ENCODE measurements around the gene GNB3. TPM values are rescaled to one million over a fixed set of nuclear protein-coding genes. Genes with fewer than 3 reads are reported as not detected.

GNB3 gene
- total RNA-seq (2022; extraction: Qiagen RNA extraction) = 0.59 to 2.3 TPM (median 1.5 TPM) in 5 replicates

DNA sequence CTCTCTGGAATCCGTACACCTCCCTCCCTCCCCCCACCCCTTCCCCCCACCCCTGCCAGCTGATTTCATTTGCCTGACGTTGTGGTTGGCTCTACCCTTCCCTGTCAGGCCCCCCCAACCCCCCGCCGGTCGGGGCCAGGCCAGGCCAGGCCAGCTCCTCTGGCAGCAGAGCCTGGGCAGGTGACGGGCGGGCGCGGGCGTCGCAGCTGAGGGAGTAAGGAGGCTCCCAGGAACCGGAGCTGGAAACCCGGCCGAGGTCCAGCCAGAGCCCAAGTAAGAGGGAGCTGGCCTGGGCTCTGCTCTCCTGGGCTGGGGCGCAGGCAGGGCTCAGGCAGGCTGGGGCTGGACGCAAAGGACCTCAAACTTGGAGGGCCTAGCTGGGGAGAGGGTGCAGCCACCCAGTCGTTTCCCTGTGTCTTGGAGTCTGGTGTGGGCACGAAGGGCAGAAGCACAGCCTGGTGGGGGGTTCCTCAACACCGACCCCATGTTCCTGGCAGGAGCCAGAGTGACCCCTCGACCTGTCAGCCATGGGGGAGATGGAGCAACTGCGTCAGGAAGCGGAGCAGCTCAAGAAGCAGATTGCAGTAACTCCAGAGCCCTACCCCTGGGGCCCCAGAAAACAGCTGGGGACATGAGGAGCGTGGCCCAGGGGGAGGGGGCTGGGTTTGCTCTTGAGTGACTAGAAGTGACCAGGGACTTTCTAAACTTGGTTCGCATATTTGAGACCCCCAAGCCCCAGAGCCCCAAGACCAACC, at the start of gene GNB3:
Gene GNB3 (plus strand): TSS at position 165 of the 755 bp plus-strand sequence. CDS start 363 bp downstream, at position 528.

DNA sequence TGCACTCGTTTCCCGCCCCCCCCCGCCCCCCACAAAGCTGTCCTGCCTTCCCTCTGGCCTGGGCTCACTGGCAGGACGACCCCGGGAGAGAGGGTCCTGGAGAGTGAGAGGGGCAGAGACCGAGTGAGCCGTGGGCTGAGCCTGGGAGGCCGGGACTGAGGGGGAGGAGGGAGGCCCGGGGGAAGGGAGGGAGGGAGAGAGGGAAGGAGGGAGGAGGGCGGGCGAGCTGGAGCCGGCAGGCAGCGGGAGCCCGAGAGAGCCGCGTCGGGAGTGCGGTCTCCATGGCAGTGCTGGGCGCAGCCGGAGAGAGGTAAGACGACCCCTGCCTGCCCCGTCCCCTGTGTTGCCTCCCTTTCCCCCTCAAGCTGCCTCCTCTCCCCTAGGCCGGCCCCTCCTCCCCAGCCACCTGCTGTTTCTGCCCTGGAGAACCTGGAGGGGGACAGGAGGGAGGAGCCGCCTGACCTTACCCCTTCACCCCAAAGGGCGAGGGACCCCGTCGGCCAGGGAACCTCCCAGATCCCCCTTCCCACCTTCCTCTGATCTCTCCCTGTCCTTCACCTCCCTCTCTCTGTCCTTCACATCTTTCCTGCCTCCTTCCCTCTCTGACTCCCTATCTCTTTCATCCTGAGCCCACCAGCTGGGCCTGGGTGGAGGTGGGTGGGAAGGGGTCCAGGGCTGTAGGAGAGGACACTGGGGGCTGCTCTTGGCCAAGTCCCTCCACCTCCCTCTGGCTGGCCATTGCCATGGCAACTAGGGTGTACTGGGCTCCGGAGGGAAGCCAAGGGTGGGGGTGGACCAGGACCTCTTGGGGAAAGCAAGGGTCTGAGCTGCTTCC, 18.9 kb upstream of the GNB3 start, which contains the start of gene GPR162:
Gene GPR162 (plus strand): TSS at position 231 of the 835 bp plus-strand sequence. CDS start 2,078 bp downstream, outside the sequence.

DNA sequence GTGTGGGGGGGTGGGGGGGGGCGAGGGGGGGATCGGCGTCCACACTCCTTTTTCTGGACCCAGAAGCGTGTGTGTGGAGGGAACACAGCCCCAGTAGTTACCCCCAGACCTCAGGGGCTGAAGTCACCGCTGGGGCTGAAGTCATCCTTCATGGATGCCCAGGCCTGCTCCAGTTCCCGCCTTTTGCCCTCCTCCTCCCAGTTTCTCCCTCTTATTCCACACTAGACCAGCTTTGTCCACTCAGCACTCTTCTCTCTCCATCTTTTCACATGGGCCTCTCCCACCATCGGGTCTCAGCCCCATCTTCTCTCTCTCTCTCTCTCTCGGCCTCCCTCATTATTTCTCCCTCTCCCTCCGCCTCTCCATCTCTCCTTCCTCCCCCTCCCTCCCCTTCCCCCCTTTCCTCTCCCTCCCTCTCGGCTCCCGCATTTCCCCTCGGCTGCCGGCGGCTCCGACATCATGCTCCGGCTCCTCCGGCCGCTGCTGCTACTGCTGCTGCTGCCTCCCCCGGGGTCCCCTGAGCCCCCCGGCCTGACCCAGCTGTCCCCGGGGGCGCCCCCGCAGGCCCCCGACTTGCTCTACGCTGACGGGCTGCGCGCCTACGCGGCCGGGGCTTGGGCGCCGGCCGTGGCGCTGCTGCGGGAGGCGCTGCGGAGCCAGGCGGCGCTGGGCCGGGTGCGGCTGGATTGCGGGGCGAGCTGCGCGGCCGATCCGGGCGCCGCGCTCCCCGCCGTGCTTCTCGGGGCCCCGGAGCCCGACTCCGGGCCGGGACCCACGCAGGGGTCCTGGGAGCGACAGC, 12.5 kb upstream of the GNB3 start, which contains the start of gene P3H3:
Gene P3H3 (plus strand): TSS at position 426 of the 799 bp plus-strand sequence. CDS start 34 bp downstream, at position 460.

DNA sequence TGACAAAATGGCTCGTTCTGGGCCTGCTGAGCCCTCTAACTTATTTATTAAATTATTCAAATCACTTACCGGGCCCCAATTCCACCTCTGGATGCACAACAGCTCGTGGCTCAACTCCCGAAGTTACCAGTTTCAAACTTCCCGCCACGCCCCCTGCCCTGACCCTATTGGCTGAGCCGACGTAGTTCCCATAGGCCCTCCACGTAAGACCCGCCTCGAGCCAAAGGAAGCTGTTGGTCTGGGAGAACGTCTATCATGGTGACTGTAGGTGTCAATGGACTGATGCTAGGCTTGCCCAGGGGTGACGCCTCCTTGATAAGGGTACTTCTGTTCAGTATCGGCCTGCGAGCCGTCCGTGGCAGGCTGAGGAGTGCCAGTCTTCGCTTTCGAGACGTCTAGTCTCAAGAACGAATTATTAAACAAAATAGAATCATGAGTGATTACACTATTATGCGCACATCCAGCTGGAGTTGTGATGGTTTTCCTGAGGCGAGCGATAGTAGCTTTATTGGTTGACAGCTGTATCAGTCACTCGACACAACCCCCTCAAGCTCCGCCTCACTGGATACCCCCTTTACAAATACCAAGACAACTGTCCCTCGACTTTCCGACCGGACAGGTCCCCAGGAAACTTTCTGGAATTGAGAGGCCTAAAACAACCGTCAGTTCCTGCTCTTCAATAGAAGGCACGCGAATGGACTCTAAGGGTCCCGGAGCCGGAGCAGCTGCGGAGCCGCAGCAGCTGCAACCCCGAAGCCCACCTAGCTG, 10.6 kb downstream of the GNB3 start, which contains the start of gene CDCA3:
Gene CDCA3 (minus strand): TSS at position 134 of the 768 bp plus-strand sequence. CDS start 334 bp downstream, outside the sequence.

DNA sequence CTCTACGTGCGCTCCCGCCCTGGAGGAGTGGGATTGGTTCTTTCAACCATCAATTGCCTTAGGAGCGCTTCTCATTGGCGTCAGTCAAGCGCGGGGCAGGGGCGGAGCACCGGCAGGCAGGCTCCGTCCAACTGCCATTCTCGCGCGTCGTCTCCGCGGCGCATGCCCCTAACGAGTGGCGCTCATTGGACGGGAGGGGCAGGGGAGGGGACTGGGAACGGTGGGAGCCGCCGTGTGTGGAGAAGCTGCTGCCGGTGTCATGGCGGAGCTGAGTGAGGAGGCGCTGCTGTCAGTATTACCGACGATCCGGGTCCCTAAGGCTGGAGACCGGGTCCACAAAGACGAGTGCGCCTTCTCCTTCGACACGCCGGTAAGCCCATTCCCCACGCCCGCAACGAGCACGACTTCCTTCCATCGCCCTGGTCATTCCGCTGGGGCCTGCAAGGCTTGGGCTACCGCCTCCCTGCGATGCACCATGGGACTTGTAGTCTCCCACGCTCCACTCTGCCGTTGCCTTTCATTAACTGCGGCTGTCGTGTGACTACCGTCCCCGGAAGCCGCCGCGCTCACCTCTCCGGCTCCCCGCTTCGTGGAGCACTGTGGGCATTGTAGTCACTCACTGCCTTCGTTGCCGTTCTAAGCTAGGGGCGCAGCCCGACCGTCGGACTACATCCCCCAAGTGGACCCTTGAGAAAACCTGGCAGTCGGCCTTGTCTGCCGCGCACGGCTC, 11.4 kb downstream of the GNB3 start, which contains the start of gene USP5:
Gene USP5 (plus strand): TSS at position 230 of the 730 bp plus-strand sequence. CDS start 30 bp downstream, at position 260.

DNA sequence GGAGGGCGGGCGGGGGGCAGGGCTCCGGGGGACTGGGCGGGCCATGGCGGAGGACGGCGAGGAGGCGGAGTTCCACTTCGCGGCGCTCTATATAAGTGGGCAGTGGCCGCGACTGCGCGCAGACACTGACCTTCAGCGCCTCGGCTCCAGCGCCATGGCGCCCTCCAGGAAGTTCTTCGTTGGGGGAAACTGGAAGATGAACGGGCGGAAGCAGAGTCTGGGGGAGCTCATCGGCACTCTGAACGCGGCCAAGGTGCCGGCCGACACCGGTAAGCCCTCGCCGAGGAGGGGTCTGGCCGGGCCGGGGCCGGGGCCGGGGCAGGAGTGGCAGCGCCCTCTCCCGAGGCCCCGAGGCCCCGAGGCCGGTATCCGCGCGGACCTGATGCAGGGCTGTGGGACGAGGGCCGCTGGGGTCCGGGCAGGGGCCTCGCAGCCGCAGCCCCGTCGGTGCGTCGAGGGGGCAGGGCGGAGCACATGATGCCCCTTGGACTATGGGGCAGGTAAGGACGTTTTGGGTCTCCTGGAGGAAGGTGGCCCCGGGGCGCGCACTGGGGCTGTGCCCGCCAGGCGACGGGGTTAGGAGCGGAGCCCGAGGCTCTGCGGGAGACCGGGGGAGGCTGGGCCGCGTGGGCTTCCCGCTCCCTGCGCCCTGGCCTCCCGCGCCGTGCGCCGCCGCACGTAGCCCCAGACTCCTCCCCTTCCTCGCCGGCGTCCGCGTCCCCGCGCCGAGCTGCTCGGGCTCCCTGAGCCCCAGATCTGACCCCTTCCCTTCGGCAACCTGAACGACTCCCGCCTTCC, 26.9 kb downstream of the GNB3 start, which contains the start of gene TPI1:
Gene TPI1 (plus strand): TSS at position 119 of the 798 bp plus-strand sequence. CDS start 36 bp downstream, at position 155.

DNA sequence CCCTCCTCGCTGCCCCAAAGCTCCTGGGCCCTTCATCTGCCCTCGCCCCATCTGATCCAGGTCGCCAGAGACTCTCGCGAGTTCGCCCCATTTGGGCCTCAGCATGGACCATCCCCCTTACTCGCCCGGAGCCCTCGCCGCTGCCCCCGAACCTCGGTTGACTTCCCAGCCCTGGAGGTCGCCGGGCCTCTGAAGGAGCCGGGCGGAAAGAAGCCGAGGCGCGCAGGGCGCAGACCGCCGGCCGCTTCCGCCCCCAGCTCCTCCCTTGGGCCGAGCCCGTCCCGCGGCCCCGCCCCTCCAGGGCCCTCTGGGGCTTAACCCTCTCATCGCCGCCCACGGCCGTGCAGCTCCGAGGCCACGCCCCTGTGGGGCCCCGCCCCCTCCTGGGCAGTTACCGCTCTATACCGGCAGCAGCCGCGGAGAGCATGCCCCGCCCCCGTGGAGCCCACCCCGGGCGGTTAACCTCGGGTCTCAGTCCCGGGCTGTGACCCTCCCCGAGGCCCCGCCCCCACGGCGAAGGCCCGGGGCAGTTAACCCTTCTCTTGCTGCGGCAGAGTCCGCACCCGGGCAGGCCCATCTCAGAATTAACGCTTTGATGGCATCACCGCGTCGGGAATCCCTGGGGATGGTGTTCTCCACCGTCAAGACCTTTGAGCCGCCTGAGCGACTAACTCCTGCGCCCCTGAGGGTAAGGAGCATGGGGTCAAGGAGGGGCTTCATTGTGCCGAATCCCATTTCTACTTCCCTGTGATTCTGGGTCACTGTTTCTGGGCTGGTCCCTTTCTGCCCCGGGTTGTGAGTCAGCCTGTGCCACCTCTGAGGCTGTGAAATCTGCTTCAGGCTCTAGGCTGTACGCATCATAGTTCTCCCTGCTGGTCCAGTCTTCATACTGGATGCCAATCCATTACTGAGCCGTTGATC, 32.6 kb downstream of the GNB3 start, which contains the start of gene SPSB2:
Gene SPSB2 (minus strand): TSS at position 210 of the 921 bp plus-strand sequence. CDS start 402 bp downstream, outside the sequence.

Other genes with a start within 250 kb of the GNB3 start
- 61.0 to 71.4 TPM (median 66.7 TPM) in 5 replicates for gene CHD4, start 233.5 kb upstream of the GNB3 start, total RNA-seq (2022; extraction: Qiagen RNA extraction)
- gene LPAR5, start 205.0 kb upstream of the GNB3 start, total RNA-seq (2022; extraction: Qiagen RNA extraction) = 0.51 to 0.87 TPM (median 0.71 TPM) in 5 replicates
- gene ACRBP, start 193.5 kb upstream of the GNB3 start, total RNA-seq (2022; extraction: Qiagen RNA extraction) = 0.13 to 0.23 TPM (median 0.19 TPM) in 5 replicates
- 11.8 to 15.1 TPM (median 12.9 TPM) in 5 replicates for gene ING4, start 177.8 kb upstream of the GNB3 start, total RNA-seq (2022; extraction: Qiagen RNA extraction)
- gene ZNF384, start 151.6 kb upstream of the GNB3 start, total RNA-seq (2022; extraction: Qiagen RNA extraction) = 49.3 to 61.4 TPM (median 58.0 TPM) in 5 replicates
- gene PIANP, start 140.1 kb upstream of the GNB3 start, total RNA-seq (2022; extraction: Qiagen RNA extraction) = 0.56 to 1.0 TPM (median 0.96 TPM) in 5 replicates
- gene COPS7A, start 116.9 kb upstream of the GNB3 start, total RNA-seq (2022; extraction: Qiagen RNA extraction) = 46.5 to 53.0 TPM (median 52.7 TPM) in 5 replicates
- gene MLF2, start 87.8 kb upstream of the GNB3 start, total RNA-seq (2022; extraction: Qiagen RNA extraction) = 252 to 307 TPM (median 297 TPM) in 5 replicates
- 661 to 1,016 TPM (median 1,000 TPM) in 5 replicates for gene PTMS, start 74.6 kb upstream of the GNB3 start, total RNA-seq (2022; extraction: Qiagen RNA extraction)
- gene LAG3, start 68.4 kb upstream of the GNB3 start, total RNA-seq (2022; extraction: Qiagen RNA extraction) = 0.56 to 1.7 TPM (median 1.3 TPM) in 5 replicates
- not detected in 5 replicates for gene CD4, start 51.4 kb upstream of the GNB3 start, total RNA-seq (2022; extraction: Qiagen RNA extraction)
- 0.29 to 0.64 TPM (median 0.41 TPM) in 5 replicates for gene GPR162, start 19.1 kb upstream of the GNB3 start, total RNA-seq (2022; extraction: Qiagen RNA extraction)
- gene P3H3, start 12.5 kb upstream of the GNB3 start, total RNA-seq (2022; extraction: Qiagen RNA extraction) = 19.9 to 28.7 TPM (median 24.8 TPM) in 5 replicates
- gene CDCA3, start 10.4 kb downstream of the GNB3 start, total RNA-seq (2022; extraction: Qiagen RNA extraction) = 66.7 to 77.6 TPM (median 68.2 TPM) in 5 replicates
- gene USP5, start 11.2 kb downstream of the GNB3 start, total RNA-seq (2022; extraction: Qiagen RNA extraction) = 75.1 to 101 TPM (median 89.8 TPM) in 5 replicates
- 1,541 to 1,693 TPM (median 1,645 TPM) in 5 replicates for gene TPI1, start 26.6 kb downstream of the GNB3 start, total RNA-seq (2022; extraction: Qiagen RNA extraction)
- gene SPSB2, start 32.4 kb downstream of the GNB3 start, total RNA-seq (2022; extraction: Qiagen RNA extraction) = 26.1 to 33.1 TPM (median 31.8 TPM) in 5 replicates
- 16.4 to 19.6 TPM (median 17.6 TPM) in 5 replicates for gene LRRC23, start 63.9 kb downstream of the GNB3 start, total RNA-seq (2022; extraction: Qiagen RNA extraction)
- gene ENO2, start 73.7 kb downstream of the GNB3 start, total RNA-seq (2022; extraction: Qiagen RNA extraction) = 28.2 to 31.8 TPM (median 30.8 TPM) in 5 replicates
- 38.8 to 85.5 TPM (median 83.0 TPM) in 5 replicates for gene ATN1, start 87.0 kb downstream of the GNB3 start, total RNA-seq (2022; extraction: Qiagen RNA extraction)
- not detected in 5 replicates for gene RNU7-1, start 102.9 kb downstream of the GNB3 start, total RNA-seq (2022; extraction: Qiagen RNA extraction)
- 252 to 292 TPM (median 272 TPM) in 5 replicates for gene C12orf57, start 103.1 kb downstream of the GNB3 start, total RNA-seq (2022; extraction: Qiagen RNA extraction)
- 6.6 to 14.6 TPM (median 11.5 TPM) in 5 replicates for gene PTPN6, start 110.4 kb downstream of the GNB3 start, total RNA-seq (2022; extraction: Qiagen RNA extraction)
- 294 to 330 TPM (median 316 TPM) in 5 replicates for gene PHB2, start 129.7 kb downstream of the GNB3 start, total RNA-seq (2022; extraction: Qiagen RNA extraction)
- 54.7 to 69.8 TPM (median 56.2 TPM) in 5 replicates for gene EMG1, start 130.0 kb downstream of the GNB3 start, total RNA-seq (2022; extraction: Qiagen RNA extraction)
- 27.2 to 32.0 TPM (median 29.9 TPM) in 5 replicates for gene LPCAT3, start 177.6 kb downstream of the GNB3 start, total RNA-seq (2022; extraction: Qiagen RNA extraction)
- 41.7 to 58.5 TPM (median 47.4 TPM) in 5 replicates for gene C1S, start 219.8 kb downstream of the GNB3 start, total RNA-seq (2022; extraction: Qiagen RNA extraction)

Measured in A549 treated with dexamethasone at 1 μM for 4 hours (cell line).